ENCODE data around the gene IRX1.

IRX1 gene

DNA sequence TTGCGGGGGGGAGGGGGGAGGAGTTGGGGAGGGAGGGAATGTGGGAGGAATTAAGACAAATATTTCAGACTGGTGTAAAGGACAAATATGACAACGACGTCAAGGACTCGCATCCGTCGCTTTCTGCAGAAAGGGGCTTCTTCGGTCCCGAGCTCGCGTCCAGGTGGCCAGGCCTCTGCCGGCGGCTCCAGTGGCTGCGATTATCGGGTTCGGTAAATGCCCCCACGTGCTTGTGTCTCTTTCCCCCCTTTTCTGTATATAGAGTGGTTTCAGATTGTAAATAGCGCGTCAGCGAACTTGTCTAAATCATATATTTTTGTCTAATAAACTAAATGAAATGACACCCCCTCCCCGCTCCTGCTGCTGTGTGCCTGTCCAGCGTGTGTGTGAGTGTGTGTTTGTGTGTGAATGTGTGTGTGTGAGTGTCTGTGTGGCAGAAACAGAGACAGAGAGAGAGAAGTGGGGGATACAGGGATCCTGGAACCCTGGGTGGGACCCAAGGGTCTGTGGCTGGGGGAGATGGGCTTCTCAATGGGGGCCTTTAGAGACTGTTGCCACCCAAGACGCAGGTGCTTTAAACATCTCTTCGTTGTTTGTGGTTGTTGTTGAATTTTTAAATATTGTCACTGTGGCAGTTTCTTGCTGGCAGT lies 5.6 kb downstream of the IRX1 start:
- no peak for DNase-seq

DNA sequence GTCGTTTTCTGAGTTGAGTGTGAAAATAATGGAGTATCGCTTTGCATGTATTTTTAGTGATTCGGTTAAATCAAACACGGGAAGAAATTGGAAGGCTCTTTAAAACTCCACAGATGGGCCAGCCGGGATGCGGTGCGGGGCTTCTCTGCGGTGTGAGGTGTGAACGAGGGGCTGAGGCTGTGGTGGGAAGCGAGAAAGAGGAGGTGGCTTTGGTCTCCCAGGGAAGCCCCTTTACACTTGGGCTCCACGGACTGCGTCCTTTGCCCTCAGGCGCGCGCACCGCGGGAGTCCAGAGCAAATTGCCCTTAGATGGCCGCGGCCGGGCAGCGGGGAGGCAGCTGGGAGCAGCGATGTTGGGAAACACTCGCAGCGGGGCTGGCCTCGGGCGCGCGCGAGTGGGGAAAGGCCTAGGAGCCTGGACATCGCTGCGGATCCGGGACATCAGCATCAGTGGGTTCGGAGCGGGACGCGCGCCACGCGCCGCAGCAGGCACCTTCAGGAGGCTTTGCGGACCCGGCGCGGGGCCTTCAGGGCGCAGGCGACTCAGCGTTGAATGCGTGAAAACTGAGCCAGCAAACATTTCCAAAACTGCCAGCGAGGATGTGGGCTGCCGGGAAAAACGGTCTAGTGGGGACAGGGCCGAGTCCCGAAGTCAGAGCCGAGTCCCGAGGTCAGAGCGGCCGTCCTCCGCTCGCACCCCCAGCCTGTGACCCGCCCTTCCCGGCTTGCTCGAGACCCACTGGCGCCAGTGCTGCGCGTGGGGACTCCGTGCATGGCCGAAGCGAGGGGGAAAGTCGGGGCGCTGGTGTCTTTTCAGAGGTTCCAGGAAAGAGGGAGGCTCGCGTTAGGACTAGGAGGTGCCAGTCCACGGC lies 6.5 kb downstream of the IRX1 start:
- no peak for DNase-seq

DNA sequence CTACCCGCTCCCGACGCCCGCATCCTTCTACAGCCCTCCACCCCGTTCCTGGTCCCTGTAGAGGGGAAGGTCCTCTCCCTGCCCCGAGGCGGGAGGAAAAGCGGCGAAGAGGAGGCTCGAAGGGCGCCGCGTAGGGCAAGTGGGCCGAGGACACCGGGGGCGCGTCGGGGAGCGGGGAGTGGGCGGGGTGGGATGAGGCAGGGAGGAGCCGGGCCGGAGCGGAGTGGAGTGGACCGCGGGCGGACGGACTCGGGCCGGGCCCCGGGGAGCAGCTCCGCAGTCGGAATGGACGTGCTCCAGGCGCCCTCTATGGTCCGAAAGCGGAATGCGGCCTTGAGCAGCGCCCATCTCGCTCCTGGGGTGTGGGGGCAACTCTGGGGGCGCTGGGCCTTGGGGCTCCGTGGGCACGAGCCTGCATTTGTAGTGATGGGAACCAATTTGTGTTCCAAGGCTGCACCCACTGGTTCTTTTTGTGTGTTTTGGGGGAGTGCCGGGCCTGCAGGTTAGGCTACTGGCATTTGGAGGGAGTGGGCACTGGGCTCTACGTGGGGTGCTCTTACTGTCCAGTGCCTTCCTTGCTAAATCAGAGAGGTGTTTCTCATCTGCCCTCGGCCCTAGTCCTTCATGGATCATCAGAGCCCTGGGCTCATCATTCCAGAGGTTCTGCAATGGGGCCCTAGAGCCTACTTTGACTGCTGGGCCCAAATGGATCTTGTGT lies 7.3 kb downstream of the IRX1 start:
- no peak for DNase-seq

DNA sequence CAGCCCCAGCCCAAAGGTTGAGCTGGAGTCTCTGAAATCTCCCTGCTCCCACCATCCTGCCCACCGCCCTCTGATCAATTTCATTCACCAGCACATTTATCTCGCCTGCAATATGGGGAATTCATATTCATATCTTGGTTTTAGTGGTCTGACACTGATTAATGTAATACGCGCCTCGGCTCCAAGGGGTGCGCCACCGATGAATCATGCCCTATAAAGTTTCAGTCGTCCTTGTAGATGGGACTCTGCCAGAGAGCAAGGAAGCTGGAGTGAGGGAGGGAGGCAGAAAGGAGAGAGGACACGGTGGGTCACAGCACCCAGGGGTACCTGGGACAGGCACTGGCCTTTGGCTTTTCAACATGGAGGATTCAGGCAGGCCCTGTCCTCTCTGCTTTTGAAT lies 8.9 kb downstream of the IRX1 start:
- no peak for DNase-seq

DNA sequence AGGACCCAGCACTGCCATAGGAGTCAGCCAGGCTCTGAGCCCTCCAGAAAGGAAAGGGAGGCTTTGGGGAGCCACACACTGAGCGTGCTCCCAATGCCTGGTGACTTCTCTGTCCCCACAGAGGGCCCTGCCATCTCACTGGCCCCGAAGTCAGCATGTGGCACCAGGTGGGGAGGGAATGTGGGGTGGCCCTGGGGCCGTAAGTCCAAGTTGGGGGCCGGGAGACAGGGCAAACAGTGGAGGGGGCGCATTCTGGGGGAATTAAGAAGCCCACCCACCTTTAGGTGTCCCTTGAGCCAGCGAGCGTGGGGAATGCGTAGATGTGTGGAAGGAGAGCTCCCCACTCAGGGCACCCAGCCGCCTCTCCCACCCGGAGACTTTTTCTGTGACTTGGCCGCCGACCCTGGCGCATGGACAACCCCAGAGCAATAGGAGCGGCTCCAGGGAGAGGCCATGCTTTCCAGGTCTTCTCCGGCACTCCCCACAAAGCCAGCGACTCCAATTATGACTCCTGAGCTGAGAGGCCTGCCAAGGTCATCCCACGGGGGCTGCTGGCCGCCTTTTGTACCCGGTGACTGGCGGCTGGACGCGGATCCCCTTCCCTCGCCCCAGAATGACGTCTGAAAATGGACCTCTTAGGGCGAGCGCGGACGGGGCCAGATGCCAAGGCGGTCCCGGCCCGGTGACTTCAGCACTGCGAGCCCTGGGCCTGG lies 9.8 kb downstream of the IRX1 start:
- DNase-seq, result no peak

DNA sequence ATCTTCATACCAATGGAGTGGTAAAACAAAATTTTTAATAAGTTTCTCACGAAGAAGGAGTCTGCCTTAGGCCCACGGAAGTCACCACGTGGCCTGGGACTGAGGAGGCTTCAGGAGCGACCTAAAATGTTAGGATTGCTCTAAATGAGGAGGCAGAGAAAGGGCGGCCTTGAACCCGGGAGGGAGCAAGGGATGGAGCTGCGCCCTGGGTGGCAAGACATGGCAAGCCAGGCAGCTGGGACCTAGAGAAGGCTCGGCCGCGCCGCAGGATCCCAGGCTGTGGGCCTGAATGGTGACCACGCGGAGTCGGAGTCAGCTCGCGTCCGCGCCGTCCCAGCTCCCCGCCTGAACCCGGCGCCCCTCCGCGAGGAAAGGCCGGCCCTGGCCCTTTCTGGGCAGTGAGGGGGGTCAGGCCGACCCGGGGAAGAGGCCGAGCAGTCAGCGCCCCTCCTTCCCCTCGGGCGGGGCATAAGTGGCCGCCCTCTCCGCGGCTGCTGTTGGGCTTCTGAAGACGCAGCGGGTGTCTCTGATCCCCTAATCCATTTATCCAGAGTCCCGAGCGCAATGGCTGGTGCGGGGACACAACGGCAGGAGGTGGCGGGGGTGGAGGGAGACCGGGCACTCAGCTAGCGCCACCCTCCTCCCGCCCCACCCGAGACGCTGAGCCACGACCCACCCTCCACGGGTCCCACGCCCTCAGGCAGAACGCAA lies 10.6 kb downstream of the IRX1 start:
- DNase-seq, result no peak

DNA sequence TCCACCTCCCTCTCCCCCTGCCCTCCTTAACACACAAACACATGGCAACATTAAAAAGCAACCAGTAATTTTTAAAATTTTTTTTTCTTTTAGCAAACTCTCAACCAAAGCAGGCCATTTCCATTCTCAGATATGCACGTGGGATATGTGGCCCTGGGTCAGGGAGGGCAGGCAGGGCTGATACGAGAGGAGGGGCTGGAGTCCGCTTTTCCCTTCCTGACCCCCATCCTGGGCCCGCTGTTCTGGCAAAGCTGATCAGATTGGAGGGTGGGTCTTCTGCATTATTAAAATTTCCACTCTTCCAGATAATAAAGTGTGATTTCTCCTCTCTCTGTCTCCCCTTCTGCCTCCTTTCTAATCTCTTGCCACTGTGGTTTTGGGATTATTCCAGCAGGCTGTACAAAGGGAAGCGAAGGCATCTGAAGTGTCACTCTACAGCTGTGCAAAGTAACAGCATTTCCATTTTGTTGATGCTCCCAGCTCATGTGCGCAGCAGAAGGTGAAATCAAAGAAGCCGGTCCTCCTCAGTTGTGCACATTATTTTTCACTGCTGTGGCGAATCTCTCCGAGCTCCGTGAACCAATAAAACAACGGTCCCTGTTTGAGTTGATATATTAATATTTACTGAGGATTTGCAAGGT lies 12.0 kb downstream of the IRX1 start:
- no peak for DNase-seq

DNA sequence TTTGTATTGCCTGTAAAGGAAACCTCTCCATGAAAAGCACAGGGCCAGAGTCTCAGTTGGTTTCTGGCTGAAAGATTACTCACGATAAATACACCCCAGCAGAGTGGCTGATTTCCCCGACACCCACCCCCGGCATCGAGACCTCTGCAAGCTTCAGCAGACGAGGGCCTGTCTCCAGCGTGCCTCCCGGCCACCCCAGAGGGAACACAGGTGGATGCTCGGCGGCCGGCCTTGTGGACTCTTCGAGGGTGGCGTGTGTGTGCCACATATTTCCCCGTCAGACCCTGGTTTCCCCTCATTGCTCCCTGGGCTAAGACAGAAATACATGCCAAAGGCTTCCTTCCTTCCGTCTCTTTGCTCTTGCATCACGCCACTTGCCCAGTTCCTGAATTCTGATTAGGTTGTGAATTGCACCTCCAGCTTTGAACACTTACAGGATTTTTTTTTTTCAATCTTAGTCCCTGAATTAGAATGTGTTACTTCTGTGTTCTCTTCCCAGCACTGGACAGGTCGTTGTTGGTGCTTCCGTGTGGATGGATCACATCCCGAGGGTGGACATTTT lies 13.6 kb downstream of the IRX1 start:
- DNase-seq, result no peak

DNA sequence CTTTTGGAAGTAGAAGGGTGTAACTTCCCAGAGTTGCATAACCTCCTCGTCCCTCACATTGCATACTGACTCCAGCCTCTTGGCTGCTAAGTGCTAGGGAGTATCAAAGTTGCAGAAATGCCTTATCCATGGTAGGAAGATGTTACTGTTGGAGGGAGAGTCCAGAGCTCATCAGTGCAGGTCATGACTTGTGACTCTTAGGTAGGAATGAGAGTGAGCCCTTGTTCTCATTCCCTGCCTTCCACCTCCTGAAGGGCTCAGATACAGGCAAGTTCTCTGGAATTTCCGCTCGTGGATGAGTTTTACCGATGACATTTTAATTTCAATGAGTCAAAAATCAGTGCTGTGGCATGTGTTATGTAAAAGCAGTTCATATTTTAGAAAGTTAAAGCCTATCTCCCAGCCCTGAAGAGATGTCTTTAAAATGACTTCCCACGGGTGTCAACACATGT lies 17.0 kb downstream of the IRX1 start:
- DNase-seq, result no peak

DNA sequence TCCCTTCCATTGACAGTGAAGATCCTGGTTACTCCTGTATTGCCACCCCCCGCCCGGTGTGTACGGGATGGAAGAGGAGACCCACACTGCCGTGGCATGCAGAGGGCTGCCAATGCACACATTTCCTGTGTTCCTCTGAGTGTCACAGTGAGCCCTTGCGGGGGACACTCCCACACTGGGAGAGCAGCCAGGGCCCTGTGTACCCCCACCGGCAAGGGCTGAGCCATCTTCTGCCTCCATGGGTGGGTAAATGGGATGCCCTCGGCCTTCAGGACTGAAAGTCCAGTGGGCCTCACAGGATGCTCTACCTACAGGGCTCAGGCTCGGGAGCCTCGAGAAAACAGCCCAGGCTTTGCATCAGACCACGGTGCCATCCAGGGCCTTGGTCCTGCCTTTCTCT lies 18.1 kb downstream of the IRX1 start:
- no peak for DNase-seq

DNA sequence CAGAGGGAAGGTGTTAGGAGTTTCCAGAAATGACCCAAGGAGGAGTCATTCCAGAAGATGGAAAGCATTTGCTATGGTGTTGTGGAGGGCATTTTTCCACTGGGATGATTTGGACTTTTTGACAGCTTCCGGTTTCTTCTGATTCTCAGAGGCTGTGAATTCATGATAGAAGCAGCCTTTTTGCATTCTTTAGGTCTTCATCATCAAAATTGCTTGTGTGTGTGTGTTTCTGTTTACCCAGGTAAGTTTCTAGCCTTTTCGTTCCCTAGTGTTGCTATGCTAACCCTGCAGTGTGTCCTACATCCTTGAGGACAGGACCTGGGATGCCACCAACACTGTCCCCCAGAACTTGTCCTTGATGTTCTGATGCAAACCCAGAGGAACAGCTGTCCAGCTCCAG lies 19.6 kb downstream of the IRX1 start:
- DNase-seq, result no peak

DNA sequence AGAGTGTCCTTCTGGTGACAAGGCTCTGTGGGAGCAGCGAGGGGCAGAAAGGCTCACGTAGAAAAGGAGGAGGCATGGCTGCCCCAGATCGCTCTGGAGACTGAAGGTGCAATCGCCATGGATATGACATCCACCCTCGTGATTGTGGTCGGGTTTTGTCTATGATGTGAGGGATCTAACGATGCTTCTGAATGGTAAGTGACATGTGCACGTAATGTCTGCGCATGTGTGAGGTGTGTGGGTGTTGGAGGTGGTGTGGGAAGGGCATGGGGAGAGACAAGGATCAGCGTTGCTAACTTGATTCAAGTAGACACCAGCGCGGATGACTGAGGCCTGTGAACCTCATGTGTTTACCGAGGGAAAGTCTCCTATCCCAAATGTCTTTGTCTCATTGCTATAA lies 20.2 kb downstream of the IRX1 start:
- no peak for DNase-seq

DNA sequence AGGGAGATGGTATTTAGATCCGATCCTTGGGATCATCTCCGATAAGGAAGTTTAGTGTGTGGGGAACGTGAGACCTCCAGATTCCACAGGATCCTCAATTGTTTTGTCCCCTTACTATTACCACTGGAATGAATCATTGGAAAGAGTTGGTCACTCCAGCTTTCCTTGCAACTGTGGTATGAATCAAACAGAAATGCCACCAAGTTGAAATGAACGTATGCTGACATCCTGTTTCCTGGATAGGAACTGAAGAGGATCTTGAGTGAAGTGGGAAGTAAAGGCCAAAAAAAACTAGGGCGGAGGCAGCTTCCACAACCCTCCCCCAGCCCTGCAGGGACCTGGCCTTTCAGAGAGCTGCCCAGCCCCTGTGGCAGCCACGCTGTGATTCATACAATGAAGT lies 23.9 kb downstream of the IRX1 start:
- DNase-seq, result no peak

DNA sequence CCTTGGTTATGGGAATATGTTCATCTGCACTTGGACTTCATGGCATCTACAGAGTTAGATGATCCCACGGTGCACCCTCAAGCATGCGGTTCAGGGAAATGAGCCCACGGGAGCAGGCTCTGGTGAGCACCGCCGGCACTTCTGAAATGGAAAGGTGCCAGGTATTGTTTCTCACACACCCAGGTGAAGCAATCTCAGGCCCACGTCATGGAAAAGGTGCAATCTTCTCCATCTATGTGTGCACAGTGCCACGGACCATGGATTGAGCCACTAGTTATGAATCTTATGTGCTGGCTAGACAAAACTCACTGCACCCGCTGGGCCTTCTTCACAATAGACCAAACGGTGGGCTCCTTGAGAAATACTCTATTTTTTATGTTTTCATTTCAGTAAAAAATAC lies 27.3 kb downstream of the IRX1 start:
- no peak for DNase-seq

DNA sequence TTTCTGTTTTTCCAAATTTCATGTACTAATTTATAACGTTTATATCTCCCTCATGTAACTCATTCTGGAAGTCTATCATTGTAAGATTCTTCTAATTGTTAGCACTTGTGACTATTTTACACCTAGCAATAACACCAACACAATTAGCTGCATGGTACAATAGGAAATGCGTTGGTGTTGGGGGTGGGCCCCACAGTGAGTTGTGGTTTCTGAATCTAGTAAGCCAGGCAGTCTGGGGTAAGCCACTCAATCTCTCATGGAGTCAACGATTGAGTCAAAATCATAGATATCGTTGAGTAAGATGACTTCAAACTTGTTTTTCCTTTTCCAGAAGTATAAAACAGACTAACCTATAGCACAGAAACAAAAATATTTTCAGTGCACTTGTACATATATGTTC lies 30.0 kb downstream of the IRX1 start:
- no peak for DNase-seq

DNA sequence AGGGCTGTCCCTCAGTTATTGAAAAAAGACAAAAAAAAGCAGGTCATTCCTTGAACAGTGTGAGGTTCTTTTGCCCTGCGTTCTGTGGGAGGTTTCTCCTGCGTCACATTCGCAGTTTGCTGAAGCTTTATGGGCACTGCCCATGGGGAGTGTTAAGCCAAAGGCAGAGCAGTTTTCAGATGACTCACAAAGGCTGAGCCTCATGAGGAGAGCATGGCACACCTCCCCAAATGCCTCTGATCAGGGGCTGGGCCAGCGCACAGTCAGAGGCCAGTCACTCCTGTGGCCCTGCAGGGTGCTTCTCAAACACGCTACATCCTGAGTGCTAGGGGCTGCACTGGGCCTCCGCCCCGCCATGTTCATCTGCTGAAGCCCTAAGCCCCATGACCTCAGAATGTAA lies 38.4 kb downstream of the IRX1 start:
- DNase-seq, result no peak

DNA sequence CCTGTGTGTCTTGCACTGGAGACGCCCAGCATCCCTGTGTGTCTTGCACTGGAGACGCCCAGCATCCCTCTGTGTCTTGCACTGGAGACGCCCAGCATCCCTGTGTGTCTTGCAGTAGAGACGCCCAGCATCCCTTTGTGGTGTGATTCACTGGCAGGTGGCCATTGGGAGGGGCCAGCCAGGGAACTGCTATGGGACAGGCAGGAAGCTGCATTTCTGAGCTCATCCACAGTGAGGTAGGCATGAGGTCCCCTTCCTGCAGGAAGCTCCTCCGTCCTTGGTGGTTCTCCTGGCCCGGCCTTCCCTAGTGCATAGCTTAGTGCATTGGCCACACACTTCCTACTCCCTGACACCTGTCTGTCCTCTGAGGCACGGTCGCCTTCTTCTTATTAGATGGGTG lies 43.5 kb downstream of the IRX1 start:
- no peak for DNase-seq

DNA sequence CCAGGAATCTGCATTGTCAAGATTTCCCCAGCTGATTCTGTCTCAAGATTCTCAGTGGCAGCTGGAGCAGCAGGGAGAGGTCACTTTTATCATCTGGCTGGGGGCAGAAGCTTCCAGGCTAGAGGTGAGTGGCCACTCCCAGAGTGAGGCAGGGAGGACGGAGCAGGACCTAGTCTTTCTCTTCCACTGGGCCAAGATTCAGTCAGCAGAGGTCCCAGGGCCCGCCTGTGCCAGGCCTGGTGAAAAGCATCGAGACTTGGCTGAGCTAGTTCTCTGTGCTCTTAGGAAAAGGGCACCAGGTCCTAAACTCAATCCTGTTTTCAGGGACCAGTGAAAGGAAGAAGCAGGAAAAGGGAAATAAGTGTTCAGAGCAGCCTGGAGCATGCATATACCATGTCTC lies 46.6 kb downstream of the IRX1 start:
- DNase-seq, result no peak

DNA sequence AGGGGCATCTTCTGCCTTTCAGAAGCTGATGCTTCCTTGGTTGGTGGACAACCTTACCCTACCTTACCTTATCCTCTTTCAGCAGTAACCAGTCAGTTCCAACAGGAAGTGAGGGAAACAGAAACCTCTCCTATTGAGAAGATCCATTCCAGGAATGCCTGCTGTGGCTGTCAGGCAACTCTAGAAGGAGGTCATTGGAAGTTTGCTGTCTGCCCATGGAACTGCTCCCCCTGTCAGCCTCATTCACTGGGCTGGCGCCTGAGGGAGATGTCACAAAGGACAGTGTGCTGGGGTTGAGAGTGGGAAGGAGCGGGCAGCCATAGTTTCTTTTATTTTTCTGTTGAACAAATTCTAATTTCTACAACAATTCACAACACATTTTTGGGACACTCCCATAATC lies 54.7 kb downstream of the IRX1 start:
- DNase-seq, result no peak

DNA sequence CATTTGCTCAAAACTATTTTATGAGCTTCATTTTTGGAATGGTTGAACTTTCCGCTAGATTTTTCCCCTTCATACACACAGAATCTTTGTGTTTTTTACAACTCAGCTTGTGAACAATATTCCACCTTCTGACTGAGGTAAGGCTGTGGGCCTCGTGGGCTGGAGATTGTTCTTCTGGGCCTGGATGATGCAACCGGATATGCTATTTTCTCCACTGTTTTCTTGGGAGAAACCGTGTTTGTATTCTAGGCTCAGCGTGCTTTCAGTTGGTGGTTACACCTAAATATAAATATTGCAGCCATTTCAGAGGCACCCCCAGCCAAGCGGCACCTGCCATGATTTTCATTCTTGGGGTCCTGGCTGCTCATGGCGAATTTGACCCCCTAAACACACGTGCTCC lies 55.2 kb downstream of the IRX1 start:
- no peak for DNase-seq

All from CD4-positive, alpha-beta T cell treated with Interferon alpha-2 for 1 hour (primary cell).